WTC11 (cell line): ENCODE measurements around the gene TCF20.
A peak's percentile ranks its signal among the peaks of the same experiment; 100 is the strongest.

Experiments used
- CTCF ChIP-seq: fragments of 200-600 bp; IDR thresholded peaks from 2 replicates; pipeline ENCODE4 v1.8.0; 2022; ENCODE audit warnings: antibody characterized with exemption
- ELF4 ChIP-seq: sonication (generic); formaldehyde crosslinking; IDR thresholded peaks from 2 replicates; pipeline ENCODE4 v1.8.1; 2022; ENCODE audit warnings: low read depth, mild to moderate bottlenecking, moderate library complexity, missing genetic modification reagents
- JUN ChIP-seq: sonication (generic); formaldehyde crosslinking; IDR thresholded peaks from 2 replicates; pipeline ENCODE4 v1.8.0; 2023; ENCODE audit warnings: mild to moderate bottlenecking, missing genetic modification reagents
- MXD4 ChIP-seq: fragments of 250-450 bp; sonication (Bioruptor Pico); IDR thresholded peaks from 2 replicates; pipeline ENCODE4 v1.8.0; 2021; ENCODE audit warnings: mild to moderate bottlenecking, moderate library complexity, borderline replicate concordance
- NFE2L1 ChIP-seq: sonication (generic); formaldehyde crosslinking; IDR thresholded peaks from 2 replicates; pipeline ENCODE4 v1.8.1; 2023; ENCODE audit warnings: missing genetic modification reagents
- NR1H2 ChIP-seq: sonication (generic); formaldehyde crosslinking; IDR thresholded peaks from 2 replicates; pipeline ENCODE4 v1.9.0; 2021; ENCODE audit warnings: mild to moderate bottlenecking, moderate library complexity, missing genetic modification reagents
- NR2C2 ChIP-seq: sonication (generic); formaldehyde crosslinking; IDR thresholded peaks from 2 replicates; pipeline ENCODE4 v1.8.0; 2022; ENCODE audit warnings: mild to moderate bottlenecking, missing genetic modification reagents
- PREB ChIP-seq: sonication (generic); formaldehyde crosslinking; IDR thresholded peaks from 2 replicates; pipeline ENCODE4 v1.8.1; 2022; ENCODE audit warnings: mild to moderate bottlenecking, missing genetic modification reagents, moderate library complexity, borderline replicate concordance
- RELA ChIP-seq: sonication (generic); formaldehyde crosslinking; IDR thresholded peaks from 2 replicates; pipeline ENCODE4 v1.8.1; 2022; ENCODE audit warnings: missing genetic modification reagents, mild to moderate bottlenecking, borderline replicate concordance
- SMAD3 ChIP-seq: sonication (generic); formaldehyde crosslinking; IDR thresholded peaks from 2 replicates; pipeline ENCODE4 v1.8.0; 2022; ENCODE audit warnings: missing genetic modification reagents, mild to moderate bottlenecking, borderline replicate concordance
- USF2 ChIP-seq: sonication (generic); formaldehyde crosslinking; IDR thresholded peaks from 2 replicates; pipeline ENCODE4 v1.8.1; 2023; ENCODE audit warnings: mild to moderate bottlenecking, missing genetic modification reagents, moderate library complexity
- ZNF232 ChIP-seq: sonication (generic); formaldehyde crosslinking; IDR thresholded peaks from 2 replicates; pipeline ENCODE4 v1.8.0; 2022; ENCODE audit warnings: mild to moderate bottlenecking, missing genetic modification reagents
- ZNF423 ChIP-seq: fragments of 250-450 bp; sonication (Bioruptor Pico); IDR thresholded peaks from 2 replicates; pipeline ENCODE4 v2.1.2; 2022; ENCODE audit warnings: mild to moderate bottlenecking, moderate library complexity
- ZNF512 ChIP-seq: sonication (generic); formaldehyde crosslinking; IDR thresholded peaks from 2 replicates; pipeline ENCODE4 v1.8.1; 2022; ENCODE audit warnings: missing genetic modification reagents, borderline replicate concordance

- TF ChIP-seq PREB (CRISPR knock-in tag) (no peak), ZNF232 (no peak), CTCF (no peak), ZNF512 (CRISPR knock-in tag) (no peak), NR1H2 (CRISPR knock-in tag) (no peak), ZNF423 (CRISPR knock-in tag) (peak; percentile 35; the same call in 1 of the 2 replicates), JUN (no peak), ELF4 (no peak), RELA (CRISPR knock-in tag) (no peak), NFE2L1 (CRISPR knock-in tag) (no peak), NR2C2 (no peak), SMAD3 (CRISPR knock-in tag) (no peak), USF2 (CRISPR knock-in tag) (no peak), MXD4 (CRISPR knock-in tag) (no peak)
Measured at GRCh38 chr22:42292732-42293520, 22.5 kb upstream of the TCF20 start.
